Heart left ventricle (tissue), 13 donors: Measurements from ENCODE around the gene ANO3.

Experiments
- POLR2A ChIP-seq, 2 donors: fragments of 450-650 bp; IDR thresholded peaks; one replicate each; pipeline ENCODE4 v1.6.1; 2017; ENCODE audit warnings: antibody characterized with exemption in 2 of 2, mild to moderate bottlenecking in 2 of 2, moderate library complexity in 2 of 2
- TF ChIP-seq, protein P1 (sequence below), 12 donors: fragments of 200-600 bp; sonication (generic) in 4 of 12; IDR thresholded peaks; one replicate each; pipeline versions ENCODE4 v1.5.0 to v1.8.0; 2018 to 2022; ENCODE audit warnings: antibody characterized with exemption in 12 of 12, mild to moderate bottlenecking in 5 of 12
- donor health status: ischemic (EF 13 %, LVEDD 7.1; RV severe dilation, severe dysfunction).
- donor health status: DM: no; HTN: yes; CAD: no.
- donor health status: DM: no; HTN: no; CAD: no.
- donor health status: ischemic (EF 25% LVEDD 6.9; RV normal size, moderate dysfunction).
- donor health status: ischemic (EF 25% LVEDD 5.7; RV mildly dilated, moderate dysfunction).
- donor health status: ischemic (EF 35%, LVEDD 5.7; RV mildly dilated, moderate dysfunction).
- donor health status: nonischemic (EF 11% LVEDD 7.7; RV severe dilation, severe dysfunction).
- donor health status: DM: yes; HTN: yes; CAD: no.
- donor health status: PGD.
- donor health status: ischemic (EF 29% LVEDD 5.4; RV normal size, mild dysfunction).
- donor health status: nonischemic (EF 23%, LVEDD 6.1; RV moderate dilation, normal function).

- TF ChIP-seq, protein P1, sequence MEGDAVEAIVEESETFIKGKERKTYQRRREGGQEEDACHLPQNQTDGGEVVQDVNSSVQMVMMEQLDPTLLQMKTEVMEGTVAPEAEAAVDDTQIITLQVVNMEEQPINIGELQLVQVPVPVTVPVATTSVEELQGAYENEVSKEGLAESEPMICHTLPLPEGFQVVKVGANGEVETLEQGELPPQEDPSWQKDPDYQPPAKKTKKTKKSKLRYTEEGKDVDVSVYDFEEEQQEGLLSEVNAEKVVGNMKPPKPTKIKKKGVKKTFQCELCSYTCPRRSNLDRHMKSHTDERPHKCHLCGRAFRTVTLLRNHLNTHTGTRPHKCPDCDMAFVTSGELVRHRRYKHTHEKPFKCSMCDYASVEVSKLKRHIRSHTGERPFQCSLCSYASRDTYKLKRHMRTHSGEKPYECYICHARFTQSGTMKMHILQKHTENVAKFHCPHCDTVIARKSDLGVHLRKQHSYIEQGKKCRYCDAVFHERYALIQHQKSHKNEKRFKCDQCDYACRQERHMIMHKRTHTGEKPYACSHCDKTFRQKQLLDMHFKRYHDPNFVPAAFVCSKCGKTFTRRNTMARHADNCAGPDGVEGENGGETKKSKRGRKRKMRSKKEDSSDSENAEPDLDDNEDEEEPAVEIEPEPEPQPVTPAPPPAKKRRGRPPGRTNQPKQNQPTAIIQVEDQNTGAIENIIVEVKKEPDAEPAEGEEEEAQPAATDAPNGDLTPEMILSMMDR (IDR thresholded peaks at IDR 0.05), result no peak
- TF ChIP-seq POLR2A (IDR thresholded peaks at IDR 0.05), result no peak
These were observed 205.4 kb downstream of the ANO3 start for GRCh38 chr11:26537341-26537740.
